Retinal pigment epithelial cell (primary cell): ENCODE data around the gene RIT2.
"Not testable (repeated sequence)": the region's sequence is repeated elsewhere in the genome, so short reads cannot be mapped to it uniquely, and the experiment has no call there.

ENCODE experiments used
- DNase-seq: peaks from one replicate; pipeline ENCODE4 v3.0.0-alpha.2; 2010; ENCODE audit warnings: low read depth
- H3K4me3 ChIP-seq: 2 replicates; pipeline ENCODE4 v1.5.1; 2011; ENCODE audit warnings: mild to moderate bottlenecking, low read length, control low read depth, moderate library complexity
- TF ChIP-seq, protein P1 (sequence below): conservative IDR thresholded peaks from 2 replicates; pipeline ENCODE4 v1.5.1; 2011; ENCODE audit warnings: low read depth, low read length, control low read depth, inconsistent platforms

The RIT2 gene

DNA sequence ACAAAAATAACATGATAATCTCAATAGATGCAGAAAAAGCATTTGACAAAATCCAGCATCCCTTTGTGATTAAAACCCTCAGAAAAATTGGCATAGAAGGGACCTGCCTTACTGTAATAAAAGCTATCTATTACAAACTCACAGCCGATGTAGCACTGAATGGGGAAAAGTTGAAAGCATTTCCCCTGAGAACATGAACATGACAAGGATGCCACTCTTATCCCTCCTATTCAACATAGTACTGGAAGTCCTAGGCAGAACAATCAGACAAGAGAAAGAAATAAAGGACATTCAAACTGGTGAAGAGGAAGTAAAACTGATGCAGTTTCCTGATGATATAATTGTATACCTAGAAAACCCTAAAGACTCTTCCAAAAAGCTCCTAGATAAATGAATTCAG lies 368.7 kb downstream of the RIT2 start:
- no peak overlapping the region for H3K4me3 ChIP-seq
- TF ChIP-seq, protein P1, sequence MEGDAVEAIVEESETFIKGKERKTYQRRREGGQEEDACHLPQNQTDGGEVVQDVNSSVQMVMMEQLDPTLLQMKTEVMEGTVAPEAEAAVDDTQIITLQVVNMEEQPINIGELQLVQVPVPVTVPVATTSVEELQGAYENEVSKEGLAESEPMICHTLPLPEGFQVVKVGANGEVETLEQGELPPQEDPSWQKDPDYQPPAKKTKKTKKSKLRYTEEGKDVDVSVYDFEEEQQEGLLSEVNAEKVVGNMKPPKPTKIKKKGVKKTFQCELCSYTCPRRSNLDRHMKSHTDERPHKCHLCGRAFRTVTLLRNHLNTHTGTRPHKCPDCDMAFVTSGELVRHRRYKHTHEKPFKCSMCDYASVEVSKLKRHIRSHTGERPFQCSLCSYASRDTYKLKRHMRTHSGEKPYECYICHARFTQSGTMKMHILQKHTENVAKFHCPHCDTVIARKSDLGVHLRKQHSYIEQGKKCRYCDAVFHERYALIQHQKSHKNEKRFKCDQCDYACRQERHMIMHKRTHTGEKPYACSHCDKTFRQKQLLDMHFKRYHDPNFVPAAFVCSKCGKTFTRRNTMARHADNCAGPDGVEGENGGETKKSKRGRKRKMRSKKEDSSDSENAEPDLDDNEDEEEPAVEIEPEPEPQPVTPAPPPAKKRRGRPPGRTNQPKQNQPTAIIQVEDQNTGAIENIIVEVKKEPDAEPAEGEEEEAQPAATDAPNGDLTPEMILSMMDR, result no peak
- no peak for DNase-seq

DNA sequence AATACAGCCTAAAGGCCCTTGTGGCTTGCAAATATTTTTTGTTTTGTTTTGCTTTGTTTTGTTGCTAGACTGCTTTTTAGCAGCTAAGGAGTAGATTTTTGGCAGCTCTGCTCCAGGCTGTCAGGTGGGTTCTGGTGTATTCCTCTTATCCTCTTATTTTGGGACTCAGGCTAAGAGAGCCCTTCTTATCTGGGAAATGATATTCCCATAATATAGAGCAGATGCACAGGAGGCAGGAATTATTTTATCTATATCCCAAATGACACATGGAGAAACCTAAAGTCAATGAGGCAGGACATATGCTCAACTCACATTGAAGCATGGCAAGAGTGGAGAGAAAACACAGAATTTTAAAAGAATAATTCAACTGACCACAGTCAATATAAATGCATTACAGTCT lies 369.6 kb downstream of the RIT2 start:
- TF ChIP-seq, protein P1, result no peak
- no peak overlapping the region for H3K4me3 ChIP-seq

DNA sequence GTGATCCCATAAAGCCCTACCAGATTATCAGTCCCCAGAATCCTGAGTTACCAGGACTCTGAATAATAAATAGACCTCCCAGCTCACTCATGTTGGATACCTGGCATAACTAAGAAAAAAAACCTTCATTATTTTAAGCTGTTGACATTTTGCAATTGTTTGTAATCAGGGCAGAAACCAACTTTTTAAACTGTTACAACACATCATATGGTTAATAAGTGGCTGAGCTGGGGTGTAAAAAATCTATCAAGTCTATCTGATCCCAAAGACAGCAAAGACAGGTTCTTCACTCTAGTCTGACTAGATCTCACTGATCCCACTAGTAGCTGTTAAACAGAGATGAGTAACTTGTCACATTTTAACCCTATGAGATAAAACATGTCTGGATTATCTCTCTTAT lies 370.3 kb downstream of the RIT2 start:
- TF ChIP-seq, protein P1, result no peak
- no peak overlapping the region for H3K4me3 ChIP-seq
- no peak for DNase-seq

More for the DNA sequence above, 369.6 kb downstream of the RIT2 start:
- no peak for DNase-seq

DNA sequence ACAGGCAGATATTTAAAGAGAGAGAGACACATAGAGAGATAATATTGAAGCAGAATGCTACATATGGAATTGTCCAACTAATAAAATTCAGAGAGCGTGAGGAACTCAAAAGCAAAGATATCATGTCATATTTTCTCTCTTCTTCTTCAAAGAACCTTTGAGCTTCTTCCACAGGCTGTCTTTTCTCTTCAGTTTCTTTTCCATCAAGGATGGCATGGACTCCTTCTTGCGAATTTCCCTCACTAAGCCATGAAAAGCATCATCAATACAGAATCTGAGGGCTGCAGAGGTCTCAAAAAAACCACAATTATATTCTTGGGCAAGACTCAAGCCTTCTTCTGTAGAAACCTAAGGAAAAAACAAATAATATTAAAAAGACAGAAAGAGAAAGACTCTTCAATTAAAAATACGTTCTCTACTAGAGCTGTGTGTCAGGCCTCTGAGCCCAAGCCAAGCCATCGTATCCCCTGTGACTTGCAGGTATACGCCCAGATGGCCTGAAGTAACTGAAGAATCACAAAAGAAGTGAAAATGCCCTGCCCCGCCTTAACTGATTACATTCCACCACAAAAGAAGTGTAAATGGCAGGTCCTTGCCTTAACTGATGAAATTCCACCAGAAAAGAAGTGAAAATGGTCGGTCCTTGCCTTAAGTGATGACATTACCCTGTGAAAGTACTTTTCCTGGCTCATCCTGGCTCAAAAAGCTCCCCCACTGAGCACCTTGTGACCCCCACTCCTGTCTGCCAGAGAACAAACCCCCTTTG lies 371.9 kb downstream of the RIT2 start:
- no peak overlapping the region for H3K4me3 ChIP-seq
- no peak for DNase-seq
- TF ChIP-seq, protein P1, result no peak

DNA sequence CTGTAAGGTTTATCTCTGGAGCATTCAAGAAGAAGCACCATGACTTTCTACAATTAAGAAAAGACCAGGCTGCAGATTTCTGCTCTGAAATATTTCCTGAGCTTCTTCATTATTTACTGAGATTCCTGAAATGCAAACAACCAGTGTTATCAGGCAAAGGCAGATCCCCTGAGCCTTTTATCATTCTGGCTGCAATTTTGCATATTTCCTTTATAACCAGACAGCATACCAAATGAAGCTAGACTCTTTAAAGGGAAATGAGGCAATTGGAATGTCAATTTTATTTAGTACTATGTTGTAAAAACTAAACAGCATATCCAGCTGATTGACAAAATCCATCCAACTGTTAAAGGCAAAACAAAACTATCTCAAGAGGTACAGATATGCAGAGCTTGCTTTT lies 372.5 kb downstream of the RIT2 start:
- no peak overlapping the region for H3K4me3 ChIP-seq
- TF ChIP-seq, protein P1, result no peak
- DNase-seq, result no peak

DNA sequence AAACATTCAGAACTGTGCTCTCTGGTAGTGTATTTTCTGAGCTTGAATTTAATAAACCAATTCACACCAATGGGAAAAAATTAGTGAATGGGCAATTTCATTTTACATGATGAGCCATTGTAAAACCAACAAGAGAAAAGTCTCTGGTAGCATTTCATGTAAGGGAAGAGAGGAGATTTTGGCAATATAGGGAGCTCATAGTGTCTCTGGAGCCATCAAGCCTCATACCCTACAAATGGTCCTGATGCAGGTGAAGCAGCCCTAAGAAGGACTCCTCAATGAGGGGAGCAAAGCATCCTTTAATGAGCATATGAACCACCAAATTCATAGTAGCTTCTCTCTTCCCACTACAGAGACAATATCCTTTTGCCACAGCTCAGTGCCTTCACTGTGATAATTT lies 373.0 kb downstream of the RIT2 start:
- no peak overlapping the region for H3K4me3 ChIP-seq
- TF ChIP-seq, protein P1, result no peak
- no peak for DNase-seq

DNA sequence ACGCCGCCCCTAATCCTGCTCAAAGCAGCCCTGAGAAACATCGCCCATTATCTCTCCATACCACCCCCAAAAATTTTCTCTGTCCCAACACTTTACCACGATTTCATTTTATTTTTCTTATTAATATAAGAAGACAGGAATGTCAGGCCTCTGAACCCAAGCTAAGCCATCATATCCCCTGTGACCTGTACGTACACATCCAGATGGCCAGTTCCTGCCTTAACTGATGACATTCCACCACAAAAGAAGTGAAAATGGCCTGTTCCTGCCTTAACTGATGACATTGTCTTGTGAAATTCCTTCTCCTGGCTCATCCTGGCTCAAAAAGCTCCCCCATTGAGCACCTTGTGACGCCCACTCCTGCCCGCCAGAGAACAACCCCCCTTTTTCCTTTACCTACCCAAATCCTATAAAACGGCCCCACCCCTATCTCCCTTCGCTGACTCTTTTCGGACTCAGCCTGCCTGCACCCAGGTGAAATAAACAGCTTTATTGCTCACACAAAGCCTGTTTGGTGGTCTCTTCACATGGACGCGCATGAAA lies 373.6 kb downstream of the RIT2 start:
- H3K4me3 ChIP-seq, DNase-seq: not testable (repeated sequence)

DNA sequence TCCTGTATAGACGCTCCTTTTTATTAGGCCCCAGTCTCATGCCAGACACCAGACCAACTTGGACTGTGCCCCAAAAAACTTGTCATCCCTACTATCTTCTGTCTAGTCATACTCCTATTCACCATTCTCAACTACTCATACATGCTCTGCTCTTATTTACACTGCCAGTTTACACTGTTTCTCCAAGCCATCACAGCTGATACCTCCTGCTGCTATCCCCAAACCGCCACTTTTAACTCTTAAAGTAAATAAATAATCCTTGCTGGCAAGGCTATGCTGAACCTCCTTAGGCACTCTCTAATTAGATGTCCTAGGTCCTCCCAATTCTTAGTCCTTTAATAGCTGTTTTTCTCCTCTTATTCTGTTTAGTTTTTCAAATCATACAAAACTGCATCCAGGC lies 374.2 kb downstream of the RIT2 start:
- DNase-seq, result not testable (repeated sequence)

More for the DNA sequence above, 374.2 kb downstream of the RIT2 start:
- not testable (repeated sequence) for H3K4me3 ChIP-seq
